GM12892 (cell line): ENCODE measurements around the gene ATF1.
"Not testable (repeated sequence)": the region's sequence is repeated elsewhere in the genome, so short reads cannot be mapped to it uniquely, and the experiment has no call there.

Experiments
- DNase-seq: peaks from one replicate; pipeline ENCODE4 v3.0.0; 2011; ENCODE audit not compliant: insufficient read length
- FAIRE-seq: peaks from 2 replicates; lab custom pipeline; 2011; peaks lifted over from hg19 to GRCh38; lab: Jason Lieb, UNC
- POLR2A ChIP-seq: IDR thresholded peaks from 2 replicates; pipeline ENCODE4 v1.6.1; 2011; ENCODE audit warnings: low read depth, low read length, control low read depth
- POLR2AphosphoS5 ChIP-seq: IDR thresholded peaks from 2 replicates; pipeline ENCODE4 v1.6.1; 2011; ENCODE audit warnings: low read depth, low read length, control low read depth
- TAF1 ChIP-seq: IDR thresholded peaks from 2 replicates; pipeline ENCODE4 v1.6.1; 2011; ENCODE audit warnings: low read depth, mild to moderate bottlenecking, control low read depth, low read length, borderline replicate concordance

ATF1 gene

GRCh38 chr12:50764286-50765094 is 589 bp downstream of the ATF1 start:
- FAIRE-seq (peak; percentile 79), DNase-seq (peak; percentile 66)
- TF ChIP-seq POLR2AphosphoS5 (peak; percentile 21; the same call in 1 of the 2 replicates), POLR2A (peak; percentile 69; the same call in 1 of the 2 replicates), TAF1 (no peak)

- peak; percentile 35 for DNase-seq
- peak; percentile 76 for FAIRE-seq
- no peak for TF ChIP-seq POLR2AphosphoS5
- no peak for TF ChIP-seq TAF1
- TF ChIP-seq POLR2A = no peak
Measured at GRCh38 chr12:50765095-50765911, 1.4 kb downstream of the ATF1 start.

- FAIRE-seq (no peak), DNase-seq (no peak)
- TF ChIP-seq POLR2AphosphoS5 (no peak), POLR2A (no peak), TAF1 (no peak)
Measured at GRCh38 chr12:50768391-50768790, 4.5 kb downstream of the ATF1 start.

- not testable (repeated sequence) for FAIRE-seq, DNase-seq
Measured at GRCh38 chr12:50768813-50769212, 4.9 kb downstream of the ATF1 start.

DNA sequence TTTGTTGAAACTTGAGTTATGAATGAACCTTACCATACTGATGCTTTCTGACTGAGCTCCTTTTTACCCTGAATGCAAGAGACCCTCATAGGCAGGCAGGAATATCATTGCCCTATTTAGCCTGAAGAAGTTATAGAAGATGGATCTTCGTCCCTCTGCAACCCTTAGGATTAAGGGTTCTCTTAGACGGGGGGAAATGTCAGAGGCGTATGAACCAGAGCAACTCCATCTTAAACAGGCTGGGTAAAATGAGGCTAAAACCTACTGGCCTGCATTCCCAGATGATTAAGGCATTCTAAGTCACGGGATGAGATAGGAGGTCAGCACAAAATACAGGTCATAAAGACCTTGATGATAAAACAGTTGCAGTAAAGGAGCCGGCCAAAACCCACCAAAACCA is 7.5 kb downstream of the ATF1 start:
- no peak for DNase-seq
- TF ChIP-seq POLR2AphosphoS5 (no peak), TAF1 (no peak), POLR2A (no peak)
- no peak for FAIRE-seq

GRCh38 chr12:50772470-50772869 is 8.6 kb downstream of the ATF1 start:
- DNase-seq (no peak), FAIRE-seq (no peak)
- TF ChIP-seq POLR2A (no peak), POLR2AphosphoS5 (no peak), TAF1 (no peak)

- no peak for DNase-seq
- FAIRE-seq = no peak
- TF ChIP-seq TAF1 (no peak), POLR2A (no peak), POLR2AphosphoS5 (no peak)
Measured at GRCh38 chr12:50772877-50773276, 9.0 kb downstream of the ATF1 start.

GRCh38 chr12:50775251-50775650 is 11.3 kb downstream of the ATF1 start:
- FAIRE-seq (no peak), DNase-seq (no peak)
- TF ChIP-seq POLR2A = no peak
- no peak for TF ChIP-seq TAF1
- TF ChIP-seq POLR2AphosphoS5 = no peak

DNA sequence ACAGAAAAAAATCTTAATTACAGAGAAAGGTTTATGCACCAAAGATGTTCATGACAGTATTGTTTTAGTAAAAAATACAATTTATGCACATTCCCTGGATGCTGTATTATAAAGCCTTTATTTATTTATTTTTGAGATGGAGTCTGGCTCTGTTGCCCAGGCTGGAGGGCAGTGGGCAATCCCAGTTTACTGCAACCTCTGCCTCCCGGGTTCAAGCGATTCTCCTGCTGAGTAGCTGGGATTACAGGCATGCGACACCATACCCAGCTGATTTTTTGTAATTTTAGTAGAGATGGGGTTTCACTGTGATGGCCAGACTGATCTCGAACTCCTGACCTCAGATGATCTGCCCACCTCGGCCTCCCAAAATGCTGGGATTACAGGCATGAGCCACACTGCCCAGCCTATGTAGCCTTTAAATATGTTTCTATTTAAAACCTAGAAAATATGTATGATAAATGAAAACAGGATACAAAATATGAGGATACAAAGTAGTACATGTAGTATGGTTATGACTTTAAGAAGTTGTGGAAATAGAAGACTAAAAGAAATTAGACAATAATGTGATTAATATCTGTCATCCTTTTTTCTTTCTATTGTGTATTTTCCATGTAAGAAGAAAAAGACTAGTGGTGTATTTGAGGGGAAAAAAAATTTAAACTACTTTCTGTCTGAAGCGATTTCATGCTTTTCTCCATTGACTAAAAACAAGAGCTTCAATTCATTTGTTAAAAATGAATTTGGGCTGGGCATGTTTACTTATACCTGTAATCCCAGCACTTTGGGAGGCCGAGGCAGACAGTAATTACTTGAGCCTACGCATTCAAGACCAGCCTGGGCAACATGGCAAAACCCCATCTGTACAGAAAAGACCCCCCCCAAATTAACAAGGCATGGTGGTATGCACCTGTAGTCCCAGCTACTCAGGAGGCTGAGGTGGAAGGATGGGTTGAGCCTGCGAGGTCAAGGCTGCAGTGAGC is 13.1 kb downstream of the ATF1 start:
- DNase-seq = no peak
- TF ChIP-seq TAF1 (no peak), POLR2A (no peak), POLR2AphosphoS5 (no peak)
- FAIRE-seq = no peak

DNA sequence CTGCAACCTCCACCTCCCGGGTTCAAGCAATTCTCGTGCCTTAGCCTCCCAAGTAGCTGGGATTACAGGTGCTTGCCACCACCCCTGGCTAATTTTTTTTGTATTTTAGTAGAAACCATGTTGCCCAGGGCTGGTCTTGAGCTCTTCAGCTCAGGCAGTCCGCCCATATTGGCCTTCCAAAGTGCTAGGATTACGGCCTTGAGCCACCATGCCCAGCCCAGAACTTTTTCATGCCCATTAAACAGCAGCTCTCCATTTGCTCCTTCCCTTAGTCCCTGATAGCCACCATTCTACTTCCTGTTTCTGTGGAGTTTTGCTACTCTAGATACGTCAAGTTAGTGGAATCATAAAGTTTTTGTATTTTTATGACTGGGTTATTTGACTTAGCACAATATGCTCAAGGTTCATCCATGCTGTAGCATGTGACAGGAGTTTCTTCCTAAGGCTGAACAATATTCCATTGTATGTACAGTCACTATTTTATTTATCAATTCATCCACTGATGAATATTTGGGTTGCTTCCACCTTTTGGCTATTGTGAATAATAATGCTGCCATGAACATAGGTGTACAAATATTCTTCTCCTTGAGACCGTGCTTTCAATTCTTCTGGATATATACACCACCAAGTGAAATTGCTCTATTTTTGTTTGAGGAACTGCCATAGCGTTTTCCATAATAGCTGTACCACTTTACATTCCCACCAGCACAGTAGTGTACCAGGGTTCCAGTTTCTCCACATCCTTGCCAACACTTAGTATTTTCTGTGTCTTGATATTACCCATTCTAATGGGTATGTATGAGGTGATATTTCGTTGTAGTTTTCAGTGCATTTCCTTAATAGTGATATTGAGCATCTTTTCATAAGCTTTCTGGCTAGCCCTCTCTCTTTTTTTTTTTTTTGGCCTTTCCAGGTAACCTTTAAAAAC is 15.0 kb downstream of the ATF1 start:
- FAIRE-seq = no peak
- no peak for DNase-seq
- no peak for TF ChIP-seq POLR2AphosphoS5
- TF ChIP-seq POLR2A = no peak
- TF ChIP-seq TAF1 = no peak
